Glutamatergic neuron (in vitro differentiated cells): ENCODE measurements around the gene CLDN20. TPM values are rescaled to one million over a fixed set of nuclear protein-coding genes. Genes with fewer than 3 reads are reported as not detected.

ENCODE experiments used
- DNase-seq: peaks from one replicate; pipeline ENCODE4 v3.0.0; 2022
- H3K27ac Mint-ChIP-seq: one replicate; pipeline ENCODE4 v1.8.0; 2020; ENCODE audit warnings: mild to moderate bottlenecking, mixed read lengths, inconsistent platforms; ENCODE audit not compliant: unreplicated experiment
- H3K27me3 Mint-ChIP-seq: one replicate; pipeline ENCODE4 v1.8.0; 2020; ENCODE audit warnings: mild to moderate bottlenecking, moderate library complexity, mixed read lengths, inconsistent platforms; ENCODE audit not compliant: unreplicated experiment
- H3K36me3 Mint-ChIP-seq: one replicate; pipeline ENCODE4 v1.8.0; 2020; ENCODE audit warnings: mild to moderate bottlenecking, mixed read lengths, inconsistent platforms; ENCODE audit not compliant: unreplicated experiment
- H3K4me1 Mint-ChIP-seq: one replicate; pipeline ENCODE4 v1.8.0; 2020; ENCODE audit warnings: mild to moderate bottlenecking, low read depth, mixed read lengths, inconsistent platforms; ENCODE audit not compliant: unreplicated experiment
- H3K4me3 Mint-ChIP-seq: one replicate; pipeline ENCODE4 v1.8.0; 2020; ENCODE audit warnings: mild to moderate bottlenecking, mixed read lengths, inconsistent platforms; ENCODE audit not compliant: unreplicated experiment
- H3K9me3 Mint-ChIP-seq: one replicate; pipeline ENCODE4 v1.8.0; 2020; ENCODE audit warnings: mild to moderate bottlenecking, moderate library complexity, mixed read lengths, inconsistent platforms; ENCODE audit not compliant: unreplicated experiment
- CTCF ChIP-seq: fragments of 200-600 bp; sonication (generic); IDR thresholded peaks from one replicate; pipeline ENCODE4 v1.5.0; 2021; ENCODE audit not compliant: partially characterized antibody, unreplicated experiment
- total RNA-seq: library from RNA; stranded (reverse); fragmentation: NEBNext Ultra II Directional; extraction: Animal tissue kit (Norgen Biotek cat#: 25700); gene quantifications from one replicate; pipeline ENCODE4 v1.2.1, GENCODE V29; 2021; ENCODE audit not compliant: unreplicated experiment

The CLDN20 gene
- total RNA-seq, 1 donor from 2014 or later: not detected

GRCh38 chr6:155303361-155303870 is 39.6 kb downstream of the CLDN20 start:
- H3K4me1 Mint-ChIP-seq: no peaks in the 10 kb centered on the region
- no peaks in the 10 kb centered on the region for H3K36me3 Mint-ChIP-seq
- no peak for TF ChIP-seq CTCF
- H3K27me3 Mint-ChIP-seq: no peaks in the 10 kb centered on the region
- no peak overlapping the region for H3K27ac Mint-ChIP-seq
- no peak for DNase-seq
- H3K4me3 Mint-ChIP-seq: no peak overlapping the region
- no peaks in the 10 kb centered on the region for H3K9me3 Mint-ChIP-seq

- no peak for DNase-seq
- Mint-ChIP-seq H3K4me3 (no peak overlapping the region), H3K9me3 (no peaks in the 10 kb centered on the region), H3K4me1 (no peaks in the 10 kb centered on the region), H3K27me3 (no peaks in the 10 kb centered on the region), H3K36me3 (no peaks in the 10 kb centered on the region), H3K27ac (peak overlapping the region; percentile 10)
- no peak for TF ChIP-seq CTCF
These were observed 43.1 kb downstream of the CLDN20 start for GRCh38 chr6:155306958-155307357.

- H3K27me3 Mint-ChIP-seq: no peaks in the 10 kb centered on the region
- no peak for TF ChIP-seq CTCF
- H3K4me1 Mint-ChIP-seq: no peaks in the 10 kb centered on the region
- no peaks in the 10 kb centered on the region for H3K9me3 Mint-ChIP-seq
- H3K27ac Mint-ChIP-seq: no peak overlapping the region
- no peak overlapping the region for H3K4me3 Mint-ChIP-seq
- no peaks in the 10 kb centered on the region for H3K36me3 Mint-ChIP-seq
- no peak for DNase-seq
These were observed 45.3 kb downstream of the CLDN20 start for GRCh38 chr6:155309150-155309549.

- H3K27ac Mint-ChIP-seq: no peak overlapping the region
- H3K4me1 Mint-ChIP-seq: peaks cover 6% of the 10 kb centered on the region
- H3K27me3 Mint-ChIP-seq: peaks cover 4% of the 10 kb centered on the region
These were observed 46.8 kb downstream of the CLDN20 start for GRCh38 chr6:155310596-155310995.

GRCh38 chr6:155311086-155311485 is 47.3 kb downstream of the CLDN20 start:
- TF ChIP-seq CTCF: no peak
- Mint-ChIP-seq H3K36me3 (no peaks in the 10 kb centered on the region), H3K27ac (no peak overlapping the region), H3K4me1 (peaks cover 6% of the 10 kb centered on the region), H3K27me3 (peaks cover 4% of the 10 kb centered on the region), H3K9me3 (peaks cover 6% of the 10 kb centered on the region), H3K4me3 (no peak overlapping the region)
- no peak for DNase-seq

More at GRCh38 chr6:155310596-155310995, 46.8 kb downstream of the CLDN20 start:
- Mint-ChIP-seq H3K4me3 (no peak overlapping the region), H3K36me3 (no peaks in the 10 kb centered on the region), H3K9me3 (peaks cover 6% of the 10 kb centered on the region)
- no peak for DNase-seq
- TF ChIP-seq CTCF: no peak
